Activated CD4-positive, alpha-beta memory T cell treated with anti-CD3 and anti-CD28 coated beads, Interleukin-2, amount 10 ng/mL, durations not matched to agents 7 days and 5 days (primary cell): ENCODE results near the gene FBXO31. TPM values are rescaled to one million over a fixed set of nuclear protein-coding genes. Genes with fewer than 3 reads are reported as not detected.

Source experiments
- CTCF ChIA-PET: fragments of 350-600 bp; sonication (Branson Sonifier 250); formaldehyde crosslinking; loops from one replicate; lab custom pipeline; 2021; ENCODE audit warnings: antibody characterized with exemption, inconsistent platforms; lab: Charles Lee
- POLR2A ChIA-PET: fragments of 350-600 bp; sonication (Branson Sonifier 250); formaldehyde crosslinking; loops from one replicate; lab custom pipeline; 2021; ENCODE audit warnings: antibody characterized with exemption; lab: Charles Lee
- DNase-seq: peaks from one replicate; pipeline ENCODE4 v3.0.0-alpha.2; 2020
- H3K27ac Mint-ChIP-seq: one replicate; pipeline ENCODE4 v1.8.0; 2021; ENCODE audit warnings: mild to moderate bottlenecking, mixed read lengths
- H3K27me3 Mint-ChIP-seq: one replicate; pipeline ENCODE4 v1.8.0; 2021; ENCODE audit warnings: mixed read lengths
- H3K36me3 Mint-ChIP-seq: one replicate; pipeline ENCODE4 v1.8.0; 2021; ENCODE audit warnings: low read depth, mixed read lengths
- H3K4me1 Mint-ChIP-seq: one replicate; pipeline ENCODE4 v1.8.0; 2021; ENCODE audit warnings: mixed read lengths
- H3K4me3 Mint-ChIP-seq: one replicate; pipeline ENCODE4 v1.8.0; 2021; ENCODE audit warnings: mild to moderate bottlenecking, mixed read lengths
- H3K9me3 Mint-ChIP-seq: one replicate; pipeline ENCODE4 v1.8.0; 2021; ENCODE audit warnings: mixed read lengths
- total RNA-seq, 2 experiments: library from RNA; stranded (reverse); gene quantifications; one replicate each; pipeline ENCODE4 v1.2.3, GENCODE V29; 2021

The FBXO31 gene, protein sequence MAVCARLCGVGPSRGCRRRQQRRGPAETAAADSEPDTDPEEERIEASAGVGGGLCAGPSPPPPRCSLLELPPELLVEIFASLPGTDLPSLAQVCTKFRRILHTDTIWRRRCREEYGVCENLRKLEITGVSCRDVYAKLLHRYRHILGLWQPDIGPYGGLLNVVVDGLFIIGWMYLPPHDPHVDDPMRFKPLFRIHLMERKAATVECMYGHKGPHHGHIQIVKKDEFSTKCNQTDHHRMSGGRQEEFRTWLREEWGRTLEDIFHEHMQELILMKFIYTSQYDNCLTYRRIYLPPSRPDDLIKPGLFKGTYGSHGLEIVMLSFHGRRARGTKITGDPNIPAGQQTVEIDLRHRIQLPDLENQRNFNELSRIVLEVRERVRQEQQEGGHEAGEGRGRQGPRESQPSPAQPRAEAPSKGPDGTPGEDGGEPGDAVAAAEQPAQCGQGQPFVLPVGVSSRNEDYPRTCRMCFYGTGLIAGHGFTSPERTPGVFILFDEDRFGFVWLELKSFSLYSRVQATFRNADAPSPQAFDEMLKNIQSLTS
- 10 to 100 TPM; 28.8 to 29.0 TPM for total RNA-seq

DNA sequence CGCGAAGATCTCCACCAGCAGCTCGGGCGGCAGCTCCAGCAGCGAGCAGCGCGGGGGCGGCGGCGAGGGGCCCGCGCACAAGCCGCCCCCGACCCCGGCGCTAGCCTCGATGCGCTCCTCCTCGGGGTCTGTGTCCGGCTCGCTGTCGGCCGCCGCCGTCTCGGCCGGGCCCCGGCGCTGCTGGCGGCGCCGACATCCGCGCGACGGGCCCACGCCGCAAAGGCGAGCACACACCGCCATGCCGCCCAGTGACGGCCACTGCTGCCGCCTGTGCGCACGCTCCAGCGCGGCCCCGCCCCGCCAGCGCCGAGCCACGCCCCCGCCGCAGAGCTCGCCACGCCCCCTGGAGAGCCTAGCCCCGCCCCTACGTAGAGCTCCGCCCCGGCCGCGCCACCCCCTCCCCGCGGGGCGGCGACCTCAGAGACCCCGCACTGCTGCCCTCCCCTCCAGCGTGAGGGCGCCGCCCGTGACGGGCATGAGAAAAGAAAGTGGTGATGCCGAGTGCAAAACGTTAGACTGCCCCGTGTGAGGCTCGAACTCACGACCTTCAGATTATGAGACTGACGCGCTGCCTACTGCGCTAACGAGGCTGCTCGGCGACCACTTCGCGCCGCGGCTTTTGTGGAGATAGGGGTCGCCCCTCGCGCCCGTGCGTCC lies at the start of gene FBXO31:
TSS of gene FBXO31 (minus strand) at position 272 of the 657 bp plus-strand sequence. CDS start at position 240, 32 bp downstream.
- peaks cover 65% of the 10 kb centered on the region for H3K4me1 Mint-ChIP-seq
- CTCF ChIA-PET = interaction anchor here (0.6 to 5.1 kb wide), 6 partner anchors 11 to 488 kb away, joined by 3 to 49 read pairs (median 5); partner anchors contain the start of gene C16orf95

DNA sequence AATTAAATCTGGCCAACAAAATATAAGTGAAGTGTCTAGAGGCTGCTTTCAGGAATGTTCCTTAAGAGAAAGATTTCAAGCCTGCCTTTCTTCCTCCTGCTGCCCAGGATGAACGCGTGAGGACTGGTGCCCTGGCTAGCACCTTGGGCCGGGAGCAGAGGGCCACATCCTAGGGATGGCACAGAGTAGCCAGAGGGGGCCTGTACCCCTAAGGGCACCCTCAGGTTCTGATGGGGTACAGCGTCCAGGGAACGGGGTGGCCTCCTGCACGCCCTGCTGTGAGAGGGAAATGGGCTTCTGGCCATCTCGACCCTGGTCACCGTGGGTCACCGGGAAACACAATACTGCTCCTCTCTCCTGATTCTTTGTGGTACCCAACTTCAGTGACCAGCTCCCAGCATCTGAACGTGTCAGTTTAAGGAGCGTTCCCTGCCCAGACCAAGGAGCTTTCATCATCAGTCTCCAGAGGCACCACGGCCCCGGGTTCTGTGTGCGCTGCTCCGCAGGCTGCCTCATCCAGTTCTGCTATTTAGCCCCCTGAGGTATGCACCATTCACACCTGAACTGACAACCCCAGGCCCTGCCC lies 48.8 kb upstream of the FBXO31 start:
- Mint-ChIP-seq H3K27me3 (peaks cover 3% of the 10 kb centered on the region), H3K9me3 (no peaks in the 10 kb centered on the region), H3K36me3 (no peaks in the 10 kb centered on the region), H3K4me1 (peaks cover 13% of the 10 kb centered on the region), H3K4me3 (no peak overlapping the region), H3K27ac (no peak overlapping the region)
- POLR2A ChIA-PET = no interaction called here
- DNase-seq = no peak
- CTCF ChIA-PET = no interaction called here

More for the DNA sequence above, at the start of gene FBXO31:
- peak within 1 kb of the TSS; percentile 91 for H3K4me3 Mint-ChIP-seq
- peaks cover 15% of the 10 kb centered on the region for H3K36me3 Mint-ChIP-seq
- H3K27ac Mint-ChIP-seq = peak within 1 kb of the TSS; percentile 96
- H3K27me3 Mint-ChIP-seq = no peaks in the 10 kb centered on the region
- POLR2A ChIA-PET = interaction anchor here (0.9 to 4.5 kb wide), 21 partner anchors 9 to 830 kb away, joined by 3 to 70 read pairs (median 4); partner anchors contain the start of genes BANP, C16orf95 and MAP1LC3B
- DNase-seq = peak; percentile 91
- H3K9me3 Mint-ChIP-seq = no peaks in the 10 kb centered on the region

DNA sequence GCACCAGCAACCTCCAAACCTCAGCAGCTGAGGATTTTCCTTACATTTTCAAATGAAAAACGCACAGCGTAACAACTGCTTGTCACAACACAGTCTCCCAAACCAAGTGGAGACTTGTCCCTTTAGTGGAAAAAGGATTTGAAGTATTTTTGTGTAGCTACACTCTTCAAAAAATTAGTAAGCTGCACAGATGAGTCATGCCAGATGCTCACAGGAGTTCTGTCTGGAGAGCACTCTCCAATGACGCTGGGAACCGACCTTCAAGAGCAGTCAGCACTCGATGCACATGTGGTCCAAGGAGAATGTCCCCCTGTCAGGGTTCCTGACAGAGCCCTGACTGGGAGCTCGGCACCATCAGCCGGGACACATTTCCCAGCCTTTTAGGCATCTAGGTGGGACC lies 48.4 kb upstream of the FBXO31 start:
- H3K4me1 Mint-ChIP-seq = peaks cover 13% of the 10 kb centered on the region
- H3K27ac Mint-ChIP-seq = no peak overlapping the region
- no peak for DNase-seq
- no peaks in the 10 kb centered on the region for H3K9me3 Mint-ChIP-seq
- ChIA-PET POLR2A (no interaction called here), CTCF (no interaction called here)
- peaks cover 3% of the 10 kb centered on the region for H3K27me3 Mint-ChIP-seq
- H3K36me3 Mint-ChIP-seq = no peaks in the 10 kb centered on the region
- H3K4me3 Mint-ChIP-seq = no peak overlapping the region

DNA sequence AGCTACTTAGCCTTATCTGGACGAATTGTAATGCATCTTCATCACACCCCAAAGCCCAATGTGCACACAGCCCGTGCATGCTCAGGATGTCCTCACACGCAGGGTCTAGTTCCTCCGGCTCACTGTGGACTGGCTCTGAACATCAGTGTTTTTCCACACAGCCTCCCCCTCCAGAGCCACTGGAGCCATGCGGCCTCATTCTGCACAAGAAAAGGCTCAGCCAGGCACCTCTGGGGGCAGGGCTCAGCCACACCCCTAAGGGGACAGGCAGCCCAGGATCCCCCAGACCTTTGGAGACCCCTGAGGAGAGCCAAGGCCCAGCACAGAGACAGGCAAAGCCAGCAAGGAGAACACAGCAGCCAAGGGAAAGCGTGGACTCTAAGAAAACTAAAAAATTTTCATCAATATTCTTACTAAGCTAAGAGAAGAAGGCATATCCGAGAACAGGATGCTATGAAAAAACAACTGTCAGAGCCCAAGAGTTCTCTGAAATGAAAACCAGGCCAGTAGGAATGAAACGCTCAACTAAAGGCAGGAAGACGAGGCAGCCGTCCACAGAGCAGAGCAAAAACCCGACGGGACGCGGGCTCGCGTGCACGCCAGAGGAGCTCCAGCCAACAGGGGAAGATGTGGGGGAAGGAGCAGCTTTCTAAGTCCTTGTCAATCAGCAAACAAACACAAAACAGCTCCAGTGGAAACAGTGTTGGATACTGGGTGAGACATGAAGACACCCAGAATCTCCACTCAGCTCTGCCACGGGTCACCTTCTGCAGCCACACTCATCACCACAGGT lies 43.0 kb upstream of the FBXO31 start:
- Mint-ChIP-seq H3K4me3 (no peak overlapping the region), H3K36me3 (no peaks in the 10 kb centered on the region), H3K27me3 (no peaks in the 10 kb centered on the region), H3K27ac (no peak overlapping the region), H3K9me3 (no peaks in the 10 kb centered on the region), H3K4me1 (peaks cover 3% of the 10 kb centered on the region)
- DNase-seq = no peak
- ChIA-PET POLR2A (no interaction called here), CTCF (interaction anchor here (1.4 to 1.6 kb wide), 2 partner anchors 10 to 37 kb away, joined by 3 to 5 read pairs; no protein-coding TSS in a partner anchor)

DNA sequence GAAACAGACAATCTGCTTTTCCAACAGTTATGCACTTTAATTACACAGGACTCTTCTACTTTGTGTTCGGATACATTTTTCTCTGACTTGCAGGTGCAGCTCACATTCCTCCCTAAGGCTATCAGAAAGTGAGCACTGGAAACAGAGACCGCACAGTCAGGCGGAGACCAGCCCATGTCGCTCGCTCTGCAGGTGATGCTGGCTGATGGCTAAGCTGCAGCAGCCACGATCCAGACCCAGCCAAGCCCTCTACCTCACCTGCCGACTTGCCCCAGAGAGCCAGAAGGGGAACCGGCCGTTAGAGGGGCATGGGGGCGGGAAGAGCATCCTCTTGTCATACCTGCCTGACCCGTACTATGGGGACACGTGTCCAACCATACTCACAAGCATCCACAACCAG lies 42.4 kb upstream of the FBXO31 start:
- CTCF ChIA-PET = interaction anchor here (1.4 to 1.6 kb wide), 2 partner anchors 9 to 37 kb away, joined by 3 to 5 read pairs; no protein-coding TSS in a partner anchor
- DNase-seq = no peak
- H3K27me3 Mint-ChIP-seq = no peaks in the 10 kb centered on the region
- H3K36me3 Mint-ChIP-seq = no peaks in the 10 kb centered on the region
- POLR2A ChIA-PET = no interaction called here
- peaks cover 3% of the 10 kb centered on the region for H3K4me1 Mint-ChIP-seq
- no peak overlapping the region for H3K4me3 Mint-ChIP-seq
- no peak overlapping the region for H3K27ac Mint-ChIP-seq
- no peaks in the 10 kb centered on the region for H3K9me3 Mint-ChIP-seq

DNA sequence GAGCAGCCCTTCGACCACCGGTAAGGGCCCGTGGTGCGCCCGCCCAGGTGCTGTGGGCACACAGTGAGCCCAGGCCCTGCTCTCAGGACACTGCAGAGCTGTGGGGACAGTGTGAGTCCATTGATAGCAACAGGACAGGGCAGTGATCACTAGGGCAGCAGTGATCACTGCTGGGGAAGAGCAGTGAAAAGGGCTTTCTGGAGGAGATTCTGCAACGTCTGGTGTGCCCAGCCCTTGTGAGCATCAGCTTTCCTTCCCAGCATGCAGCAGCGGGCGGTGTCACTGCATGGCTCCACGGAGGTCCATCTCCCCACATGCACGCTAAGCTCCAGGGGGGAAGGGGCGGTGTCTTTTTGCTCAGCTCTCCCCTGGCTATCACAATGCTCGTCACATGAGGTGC lies 40.7 kb upstream of the FBXO31 start:
- no peak overlapping the region for H3K27ac Mint-ChIP-seq
- no peaks in the 10 kb centered on the region for H3K36me3 Mint-ChIP-seq
- no peaks in the 10 kb centered on the region for H3K9me3 Mint-ChIP-seq
- ChIA-PET POLR2A (no interaction called here), CTCF (no interaction called here)
- no peak for DNase-seq
- H3K4me1 Mint-ChIP-seq = peaks cover 2% of the 10 kb centered on the region
- H3K27me3 Mint-ChIP-seq = no peaks in the 10 kb centered on the region
- H3K4me3 Mint-ChIP-seq = no peak overlapping the region

DNA sequence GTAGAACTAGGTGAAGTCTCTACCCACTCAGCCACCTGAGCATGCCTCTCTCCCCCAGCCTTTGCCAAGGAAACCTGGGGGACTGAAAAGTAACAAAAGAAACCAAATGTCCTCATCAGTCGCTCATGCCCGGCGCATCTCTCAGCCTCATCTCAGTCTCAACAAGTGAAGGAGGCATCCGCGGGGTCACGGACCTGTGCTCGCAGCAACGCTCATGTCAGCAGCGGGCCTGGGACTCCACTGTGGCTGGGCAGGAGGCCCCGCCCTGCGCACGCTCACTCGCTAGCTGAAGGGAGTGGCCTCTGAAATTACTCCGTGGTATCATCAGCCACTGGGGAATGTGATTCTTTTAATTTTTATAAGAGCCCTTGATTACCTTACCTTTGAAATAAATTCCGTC lies 39.9 kb upstream of the FBXO31 start:
- no peaks in the 10 kb centered on the region for H3K27me3 Mint-ChIP-seq
- ChIA-PET POLR2A (no interaction called here), CTCF (no interaction called here)

DNA sequence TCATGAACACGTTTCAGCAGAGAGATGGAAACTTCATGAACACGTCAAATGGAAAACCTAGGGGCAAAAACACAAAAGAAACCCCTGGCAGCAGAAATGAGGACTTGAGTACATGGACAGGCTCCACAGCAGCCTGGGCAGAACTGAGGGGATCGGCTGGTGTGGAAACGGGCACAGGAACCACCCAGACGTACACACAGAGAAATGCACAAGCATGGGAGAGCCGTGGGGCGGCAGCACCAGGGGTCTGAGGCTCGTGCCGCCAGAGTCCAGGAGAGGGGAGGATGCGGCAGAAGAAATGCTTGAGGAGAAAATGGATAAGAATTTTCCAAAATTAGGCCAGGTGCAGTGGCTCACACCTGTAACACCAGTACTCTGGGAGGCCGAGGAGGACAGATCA lies 38.5 kb upstream of the FBXO31 start:
- CTCF ChIA-PET = no interaction called here

More for the DNA sequence above, 39.9 kb upstream of the FBXO31 start:
- no peaks in the 10 kb centered on the region for H3K9me3 Mint-ChIP-seq
- no peak for DNase-seq
- no peaks in the 10 kb centered on the region for H3K4me1 Mint-ChIP-seq
- no peaks in the 10 kb centered on the region for H3K36me3 Mint-ChIP-seq
- no peak overlapping the region for H3K4me3 Mint-ChIP-seq
- H3K27ac Mint-ChIP-seq = no peak overlapping the region

DNA sequence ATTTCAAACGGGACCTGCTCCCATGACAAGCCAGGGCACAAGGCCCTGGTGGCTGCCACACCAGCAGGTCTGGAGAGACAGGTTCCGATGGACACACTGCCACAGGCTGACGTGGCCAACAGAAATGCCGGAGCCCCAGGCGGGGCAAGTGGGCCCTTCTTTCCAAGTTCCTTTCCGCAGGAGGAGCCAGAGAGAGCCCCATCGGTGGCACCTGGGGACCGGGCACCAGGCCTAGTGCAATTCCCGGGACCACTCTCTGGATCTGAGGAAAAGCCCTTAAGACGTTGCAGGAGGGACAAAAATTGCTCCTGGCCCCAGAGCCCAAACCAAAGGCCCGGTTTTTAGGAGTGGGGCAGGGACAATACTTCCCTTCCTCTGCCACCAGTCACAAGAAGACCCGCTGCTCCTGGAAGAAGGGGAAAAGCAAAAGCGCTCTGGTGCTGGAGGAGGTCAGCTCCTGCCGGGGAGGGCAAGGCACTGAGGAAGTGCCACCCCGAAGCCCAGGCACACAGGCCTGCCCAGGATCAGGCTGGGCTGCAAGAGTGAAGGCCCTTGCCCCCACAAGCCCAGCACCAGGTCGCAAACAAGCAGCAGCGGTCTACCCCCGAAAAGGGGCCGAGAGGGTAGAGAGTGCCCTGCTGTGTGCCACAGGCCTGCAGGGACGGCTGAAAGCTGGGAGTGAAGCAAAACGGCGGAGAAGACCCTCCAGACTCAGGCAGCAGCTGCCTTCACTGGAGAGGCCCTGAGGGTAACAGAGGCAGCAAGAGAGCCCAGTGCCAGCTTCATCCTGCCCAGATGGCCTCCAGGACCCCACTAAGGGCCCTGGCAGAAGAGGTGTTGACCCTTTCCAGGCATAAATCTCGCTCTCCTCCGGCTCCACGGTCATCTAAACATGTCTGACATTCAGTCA lies 37.7 kb upstream of the FBXO31 start:
- H3K27ac Mint-ChIP-seq = no peak overlapping the region
- no peak overlapping the region for H3K4me3 Mint-ChIP-seq
- H3K27me3 Mint-ChIP-seq = no peaks in the 10 kb centered on the region
- H3K4me1 Mint-ChIP-seq = no peaks in the 10 kb centered on the region
- H3K36me3 Mint-ChIP-seq = no peaks in the 10 kb centered on the region
- no peak for DNase-seq
- CTCF ChIA-PET = interaction anchor here (1.3 kb wide), 1 partner anchor 33 kb away, joined by 4 read pairs; no protein-coding TSS in a partner anchor
- POLR2A ChIA-PET = no interaction called here
- no peaks in the 10 kb centered on the region for H3K9me3 Mint-ChIP-seq

More for the DNA sequence above, 38.5 kb upstream of the FBXO31 start:
- Mint-ChIP-seq H3K4me1 (no peaks in the 10 kb centered on the region), H3K36me3 (no peaks in the 10 kb centered on the region), H3K9me3 (no peaks in the 10 kb centered on the region), H3K27me3 (no peaks in the 10 kb centered on the region), H3K4me3 (no peak overlapping the region), H3K27ac (no peak overlapping the region)
- no peak for DNase-seq
- POLR2A ChIA-PET = no interaction called here

DNA sequence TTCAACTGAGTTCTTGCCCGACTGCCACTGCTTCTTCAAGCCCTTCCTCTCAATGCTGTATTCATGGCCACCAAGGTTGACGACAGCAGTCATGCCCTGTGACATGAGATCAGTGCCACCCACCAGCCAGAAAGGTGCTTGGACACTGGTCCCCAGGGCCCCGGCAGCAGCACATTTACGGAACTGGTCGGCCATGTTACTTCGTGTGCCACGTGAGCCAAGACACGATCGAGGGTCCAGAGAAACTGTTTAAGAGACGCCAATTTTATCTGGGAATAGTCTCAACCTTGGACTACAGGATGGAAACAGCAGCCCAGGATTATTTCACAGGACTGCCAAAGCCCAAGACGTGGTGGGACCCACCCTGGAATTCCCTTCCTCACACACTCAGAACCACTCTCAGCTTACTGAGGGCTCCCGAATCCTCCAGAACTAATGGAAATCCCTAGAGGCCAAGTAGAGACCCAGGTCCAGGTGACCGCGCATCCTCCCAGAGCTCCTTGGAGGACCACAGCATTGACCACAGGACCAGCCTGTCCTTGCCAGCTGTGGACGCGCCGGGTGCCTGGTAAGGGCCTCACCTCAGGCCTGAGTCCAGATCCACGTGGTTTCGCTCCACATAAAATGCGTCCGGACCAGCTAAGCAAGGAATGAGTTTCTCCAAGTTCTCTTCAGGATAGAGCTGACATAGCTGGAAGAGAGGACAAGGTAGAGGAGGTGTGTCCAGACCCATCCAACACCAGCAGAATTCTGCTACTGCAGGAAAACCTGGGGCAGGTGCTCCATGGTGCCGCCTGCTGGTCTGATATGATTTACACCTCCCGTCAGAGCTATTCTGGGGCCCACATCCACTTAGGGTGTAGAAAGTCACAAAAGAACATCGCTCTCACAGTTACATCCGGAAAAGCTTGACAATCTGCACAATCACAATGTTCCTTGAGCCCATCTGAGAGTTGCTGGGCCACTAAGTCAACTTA lies 36.7 kb upstream of the FBXO31 start:
- Mint-ChIP-seq H3K4me3 (no peak overlapping the region), H3K9me3 (no peaks in the 10 kb centered on the region), H3K27me3 (no peaks in the 10 kb centered on the region), H3K4me1 (no peaks in the 10 kb centered on the region), H3K36me3 (no peaks in the 10 kb centered on the region), H3K27ac (no peak overlapping the region)
- no peak for DNase-seq
- ChIA-PET CTCF (interaction anchor here (0.7 to 1.3 kb wide), 3 partner anchors 32 to 216 kb away, joined by 3 to 4 read pairs (median 4); no protein-coding TSS in a partner anchor), POLR2A (no interaction called here)

DNA sequence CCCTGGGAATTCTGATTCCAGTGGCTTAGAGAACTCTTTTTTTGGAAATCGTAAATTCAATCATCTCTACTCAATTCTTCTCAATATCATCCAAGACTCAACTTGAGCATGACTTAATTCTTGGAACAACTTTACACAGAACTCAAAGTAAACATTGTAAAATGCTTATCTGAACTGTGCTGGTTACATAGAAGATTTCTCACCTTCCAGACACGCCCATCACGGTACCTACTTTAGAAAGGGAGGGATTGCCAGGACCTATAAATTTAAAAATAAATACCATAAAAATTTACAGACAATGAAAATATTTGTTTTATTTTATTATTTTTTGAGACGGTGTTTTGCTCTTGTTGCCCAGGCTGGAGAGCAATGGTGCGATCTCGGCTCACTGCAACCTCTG lies 35.1 kb upstream of the FBXO31 start:
- no peak for DNase-seq
- ChIA-PET POLR2A (no interaction called here), CTCF (no interaction called here)
- Mint-ChIP-seq H3K27me3 (no peaks in the 10 kb centered on the region), H3K27ac (no peak overlapping the region), H3K4me3 (no peak overlapping the region), H3K9me3 (no peaks in the 10 kb centered on the region), H3K36me3 (no peaks in the 10 kb centered on the region), H3K4me1 (no peaks in the 10 kb centered on the region)
